ENCODE results near the gene LIMCH1.
"Not testable (repeated sequence)": the region's sequence is repeated elsewhere in the genome, so short reads cannot be mapped to it uniquely, and the experiment has no call there.

LIMCH1 gene

DNA sequence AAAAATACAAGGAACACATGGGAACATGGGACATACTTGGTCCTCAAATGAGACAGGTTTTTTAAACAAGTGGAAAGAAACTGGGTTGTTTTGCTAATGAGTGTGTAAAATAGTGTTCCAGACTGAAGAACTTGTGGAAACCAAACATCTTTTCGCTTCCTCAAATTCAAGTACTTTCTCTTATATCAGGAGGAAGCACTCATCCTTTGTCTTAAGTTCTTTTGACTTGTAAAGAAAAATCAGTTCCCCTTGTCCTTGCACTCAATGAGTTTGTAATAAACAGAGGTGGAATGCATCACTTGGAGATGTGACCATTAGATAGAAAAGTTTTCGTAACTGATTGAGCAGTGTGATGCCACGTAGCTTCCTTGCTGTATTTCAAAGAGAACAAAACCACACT is 109.4 kb downstream of the LIMCH1 start:
- Histone ChIP-seq H2AFZ (ENCODE audit: low read length) (no peak overlapping the region), H3K9ac (ENCODE audit: low read depth, low read length, poor library complexity, severe bottlenecking) (no peak overlapping the region), H3K79me2 (ENCODE audit: insufficient read depth, low read length) (no peaks in the 10 kb centered on the region), H4K20me1 (ENCODE audit: insufficient read depth, low read length, poor library complexity, severe bottlenecking) (no peaks in the 10 kb centered on the region), H3K36me3 (ENCODE audit: insufficient read depth, low read length) (no peaks in the 10 kb centered on the region), H3K27me3 (ENCODE audit: insufficient read depth, low read length, poor library complexity, severe bottlenecking) (no peaks in the 10 kb centered on the region), H3K9me2 (replicated peaks; ENCODE audit: low read depth, low read length) (no peaks in the 10 kb centered on the region), H3K4me3 (ENCODE audit: low read length, poor library complexity, severe bottlenecking) (no peak overlapping the region), H3F3A (ENCODE audit: low read depth) (no peaks in the 10 kb centered on the region), H3K4me2 (ENCODE audit: low read depth, low read length, poor library complexity, severe bottlenecking) (no peak overlapping the region), H3K9me3 (ENCODE audit: insufficient read depth, low read depth, low read length) (no peaks in the 10 kb centered on the region), H3K4me1 (ENCODE audit: insufficient read depth, low read length, poor library complexity, severe bottlenecking) (no peaks in the 10 kb centered on the region)
- TF ChIP-seq, protein P1, sequence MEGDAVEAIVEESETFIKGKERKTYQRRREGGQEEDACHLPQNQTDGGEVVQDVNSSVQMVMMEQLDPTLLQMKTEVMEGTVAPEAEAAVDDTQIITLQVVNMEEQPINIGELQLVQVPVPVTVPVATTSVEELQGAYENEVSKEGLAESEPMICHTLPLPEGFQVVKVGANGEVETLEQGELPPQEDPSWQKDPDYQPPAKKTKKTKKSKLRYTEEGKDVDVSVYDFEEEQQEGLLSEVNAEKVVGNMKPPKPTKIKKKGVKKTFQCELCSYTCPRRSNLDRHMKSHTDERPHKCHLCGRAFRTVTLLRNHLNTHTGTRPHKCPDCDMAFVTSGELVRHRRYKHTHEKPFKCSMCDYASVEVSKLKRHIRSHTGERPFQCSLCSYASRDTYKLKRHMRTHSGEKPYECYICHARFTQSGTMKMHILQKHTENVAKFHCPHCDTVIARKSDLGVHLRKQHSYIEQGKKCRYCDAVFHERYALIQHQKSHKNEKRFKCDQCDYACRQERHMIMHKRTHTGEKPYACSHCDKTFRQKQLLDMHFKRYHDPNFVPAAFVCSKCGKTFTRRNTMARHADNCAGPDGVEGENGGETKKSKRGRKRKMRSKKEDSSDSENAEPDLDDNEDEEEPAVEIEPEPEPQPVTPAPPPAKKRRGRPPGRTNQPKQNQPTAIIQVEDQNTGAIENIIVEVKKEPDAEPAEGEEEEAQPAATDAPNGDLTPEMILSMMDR (conservative IDR thresholded peaks at IDR 0.05; ENCODE audit: low read length) = no peak
- TF ChIP-seq EZH2phosphoT487 (IDR thresholded peaks at IDR 0.05; ENCODE audit: borderline replicate concordance) = no peak

DNA sequence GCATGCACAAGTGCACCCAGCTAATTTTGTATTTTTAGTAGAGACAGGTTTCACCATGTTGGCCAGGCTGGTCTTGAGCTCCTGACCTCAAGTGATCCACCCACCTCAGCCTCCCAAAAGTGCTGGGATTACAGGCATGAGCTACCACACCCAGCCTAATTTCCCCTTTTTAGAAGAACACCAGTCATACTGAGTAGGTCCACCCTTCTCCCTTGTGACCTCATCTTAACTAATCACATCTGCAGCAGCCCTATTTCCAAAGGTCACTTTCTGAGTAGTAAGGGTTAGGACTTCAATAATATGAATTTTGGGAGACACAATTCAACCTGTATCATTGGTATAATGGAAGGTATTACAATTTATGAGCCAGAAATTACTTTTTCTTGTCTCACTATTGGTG is 113.2 kb downstream of the LIMCH1 start:
- not testable (repeated sequence) for H3K9me3 ChIP-seq (ENCODE audit: insufficient read depth, low read depth, low read length); H3K79me2 ChIP-seq (ENCODE audit: insufficient read depth, low read length); H3K4me3 ChIP-seq (ENCODE audit: low read length, poor library complexity, severe bottlenecking); H3K36me3 ChIP-seq (ENCODE audit: insufficient read depth, low read length); H3K4me2 ChIP-seq (ENCODE audit: low read depth, low read length, poor library complexity, severe bottlenecking); H3K4me1 ChIP-seq (ENCODE audit: insufficient read depth, low read length, poor library complexity, severe bottlenecking); H3K9me2 ChIP-seq (replicated peaks; ENCODE audit: low read depth, low read length); H3K27me3 ChIP-seq (ENCODE audit: insufficient read depth, low read length, poor library complexity, severe bottlenecking); H3K9ac ChIP-seq (ENCODE audit: low read depth, low read length, poor library complexity, severe bottlenecking); H2AFZ ChIP-seq (ENCODE audit: low read length); H3F3A ChIP-seq (ENCODE audit: low read depth); H4K20me1 ChIP-seq (ENCODE audit: insufficient read depth, low read length, poor library complexity, severe bottlenecking)

DNA sequence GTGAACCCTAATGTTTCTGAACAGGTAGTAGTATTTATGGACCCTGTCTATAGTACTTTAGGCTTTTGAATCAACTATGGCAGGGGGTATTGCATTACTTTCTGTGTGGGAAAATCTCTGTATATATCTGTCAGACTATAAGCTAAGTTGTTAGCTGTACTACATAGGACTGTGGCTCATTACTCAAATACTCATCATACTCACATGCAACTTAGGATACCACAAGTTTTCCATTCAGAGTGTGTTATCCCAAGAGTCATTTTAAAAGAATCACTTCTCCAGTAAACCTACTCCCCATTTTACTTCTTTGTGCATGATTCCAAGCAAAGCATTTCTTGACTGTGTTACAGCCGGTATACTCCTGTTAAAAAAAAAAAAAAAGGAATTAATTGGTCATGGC is 115.0 kb downstream of the LIMCH1 start:
- TF ChIP-seq, protein P1 (conservative IDR thresholded peaks at IDR 0.05; ENCODE audit: low read length) = no peak
- TF ChIP-seq EZH2phosphoT487 (IDR thresholded peaks at IDR 0.05; ENCODE audit: borderline replicate concordance) = no peak
- Histone ChIP-seq H3K4me1 (ENCODE audit: insufficient read depth, low read length, poor library complexity, severe bottlenecking) (no peaks in the 10 kb centered on the region), H3K9me2 (replicated peaks; ENCODE audit: low read depth, low read length) (no peaks in the 10 kb centered on the region), H3K4me2 (ENCODE audit: low read depth, low read length, poor library complexity, severe bottlenecking) (no peak overlapping the region), H4K20me1 (ENCODE audit: insufficient read depth, low read length, poor library complexity, severe bottlenecking) (no peaks in the 10 kb centered on the region), H3K9me3 (ENCODE audit: insufficient read depth, low read depth, low read length) (no peaks in the 10 kb centered on the region), H3F3A (ENCODE audit: low read depth) (no peaks in the 10 kb centered on the region), H3K9ac (ENCODE audit: low read depth, low read length, poor library complexity, severe bottlenecking) (no peak overlapping the region), H3K79me2 (ENCODE audit: insufficient read depth, low read length) (no peaks in the 10 kb centered on the region), H3K4me3 (ENCODE audit: low read length, poor library complexity, severe bottlenecking) (no peak overlapping the region), H2AFZ (ENCODE audit: low read length) (no peak overlapping the region), H3K27me3 (ENCODE audit: insufficient read depth, low read length, poor library complexity, severe bottlenecking) (no peaks in the 10 kb centered on the region), H3K36me3 (ENCODE audit: insufficient read depth, low read length) (no peaks in the 10 kb centered on the region)

DNA sequence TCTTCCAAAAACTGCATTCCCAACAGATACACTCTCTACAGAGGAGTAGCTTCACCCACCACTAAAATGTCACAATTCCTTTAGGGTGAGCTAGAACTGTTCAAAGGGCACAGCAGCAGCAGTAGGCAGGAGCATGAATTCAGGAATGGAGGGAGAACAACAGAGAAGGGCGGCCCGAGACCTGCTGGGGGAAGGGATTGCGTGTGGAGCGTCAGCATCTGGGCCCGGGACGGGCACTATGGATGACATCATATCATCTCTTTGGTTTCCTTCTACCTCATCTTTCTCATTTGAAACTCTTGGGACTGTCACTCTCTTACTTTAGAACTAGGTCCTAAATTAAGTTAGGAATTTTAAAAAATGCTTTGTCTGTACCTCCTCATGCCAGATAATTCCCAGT is 115.6 kb downstream of the LIMCH1 start:
- Histone ChIP-seq H4K20me1 (ENCODE audit: insufficient read depth, low read length, poor library complexity, severe bottlenecking) (no peaks in the 10 kb centered on the region), H3K36me3 (ENCODE audit: insufficient read depth, low read length) (no peaks in the 10 kb centered on the region), H3K4me2 (ENCODE audit: low read depth, low read length, poor library complexity, severe bottlenecking) (no peak overlapping the region), H3K4me3 (ENCODE audit: low read length, poor library complexity, severe bottlenecking) (no peak overlapping the region), H3K79me2 (ENCODE audit: insufficient read depth, low read length) (no peaks in the 10 kb centered on the region), H3K9ac (ENCODE audit: low read depth, low read length, poor library complexity, severe bottlenecking) (no peak overlapping the region), H2AFZ (ENCODE audit: low read length) (no peak overlapping the region), H3F3A (ENCODE audit: low read depth) (no peaks in the 10 kb centered on the region), H3K27me3 (ENCODE audit: insufficient read depth, low read length, poor library complexity, severe bottlenecking) (no peaks in the 10 kb centered on the region), H3K9me2 (replicated peaks; ENCODE audit: low read depth, low read length) (no peaks in the 10 kb centered on the region), H3K4me1 (ENCODE audit: insufficient read depth, low read length, poor library complexity, severe bottlenecking) (no peaks in the 10 kb centered on the region), H3K9me3 (ENCODE audit: insufficient read depth, low read depth, low read length) (no peaks in the 10 kb centered on the region)
- TF ChIP-seq EZH2phosphoT487 (IDR thresholded peaks at IDR 0.05; ENCODE audit: borderline replicate concordance) = no peak
- TF ChIP-seq, protein P1 (conservative IDR thresholded peaks at IDR 0.05; ENCODE audit: low read length) = no peak

Measured in Loucy (cell line).